Chondrocyte (in vitro differentiated cells): ENCODE data around the gene DPP4. TPM values are rescaled to one million over a fixed set of nuclear protein-coding genes. Genes with fewer than 3 reads are reported as not detected.

Experiments used
- DNase-seq: peaks from one replicate; pipeline ENCODE4 v3.0.0; 2021; ENCODE audit warnings: mixed read lengths, low spot score
- H3K27ac Mint-ChIP-seq: one replicate; pipeline ENCODE4 v1.8.0; 2021; ENCODE audit warnings: mild to moderate bottlenecking, moderate library complexity, mixed read lengths; ENCODE audit not compliant: unreplicated experiment
- H3K27me3 Mint-ChIP-seq: 2 replicates; pipeline ENCODE4 v1.8.0; 2021; ENCODE audit warnings: low read depth, mixed read lengths
- H3K36me3 Mint-ChIP-seq: 2 replicates; pipeline ENCODE4 v1.8.0; 2021; ENCODE audit warnings: low read depth, mixed read lengths
- H3K4me1 Mint-ChIP-seq: 2 replicates; pipeline ENCODE4 v1.8.0; 2021; ENCODE audit warnings: low read depth, mild to moderate bottlenecking, mixed read lengths
- H3K4me3 Mint-ChIP-seq: one replicate; pipeline ENCODE4 v1.8.0; 2021; ENCODE audit warnings: mild to moderate bottlenecking, moderate library complexity, mixed read lengths; ENCODE audit not compliant: unreplicated experiment
- H3K9me3 Mint-ChIP-seq: 2 replicates; pipeline ENCODE4 v1.8.0; 2021; ENCODE audit warnings: low read depth, mixed read lengths
- CTCF ChIP-seq: fragments of 200-600 bp; sonication (generic); IDR thresholded peaks from 2 replicates; pipeline ENCODE4 v1.5.0; 2021; ENCODE audit warnings: antibody characterized with exemption, mild to moderate bottlenecking, moderate library complexity
- total RNA-seq: library from RNA; stranded (reverse); gene quantifications from 3 replicates; pipeline ENCODE4 v1.2.1, GENCODE V29; 2021

The DPP4 gene
- total RNA-seq, 1 donor from 2014 or later, result 0.42 TPM

- no peak for TF ChIP-seq CTCF
- Mint-ChIP-seq H3K4me1 (no peaks in the 10 kb centered on the region), H3K27ac (no peak overlapping the region), H3K4me3 (no peak overlapping the region), H3K27me3 (peaks cover 15% of the 10 kb centered on the region), H3K36me3 (no peaks in the 10 kb centered on the region), H3K9me3 (no peaks in the 10 kb centered on the region)
- DNase-seq, result no peak
Observed at GRCh38 chr2:162037028-162037795, 36.8 kb downstream of the DPP4 start.

GRCh38 chr2:162035981-162036380 is 38.0 kb downstream of the DPP4 start:
- Mint-ChIP-seq H3K4me3 (no peak overlapping the region), H3K36me3 (no peaks in the 10 kb centered on the region), H3K27ac (no peak overlapping the region), H3K9me3 (no peaks in the 10 kb centered on the region), H3K27me3 (peaks cover 12% of the 10 kb centered on the region), H3K4me1 (no peaks in the 10 kb centered on the region)
- no peak for TF ChIP-seq CTCF
- no peak for DNase-seq

GRCh38 chr2:162030363-162031190 is 43.4 kb downstream of the DPP4 start:
- Mint-ChIP-seq H3K4me3 (no peak overlapping the region), H3K9me3 (no peaks in the 10 kb centered on the region), H3K27me3 (peaks cover 18% of the 10 kb centered on the region), H3K27ac (no peak overlapping the region), H3K36me3 (no peaks in the 10 kb centered on the region), H3K4me1 (peaks cover 15% of the 10 kb centered on the region)
- TF ChIP-seq CTCF, result no peak
- no peak for DNase-seq

GRCh38 chr2:162029287-162029901 is 44.6 kb downstream of the DPP4 start:
- DNase-seq, result no peak
- Mint-ChIP-seq H3K27ac (no peak overlapping the region), H3K4me1 (peaks cover 17% of the 10 kb centered on the region), H3K4me3 (no peak overlapping the region), H3K27me3 (peaks cover 13% of the 10 kb centered on the region), H3K9me3 (no peaks in the 10 kb centered on the region), H3K36me3 (no peaks in the 10 kb centered on the region)
- TF ChIP-seq CTCF, result no peak

GRCh38 chr2:162028511-162028910 is 45.5 kb downstream of the DPP4 start:
- no peak for DNase-seq
- Mint-ChIP-seq H3K36me3 (no peaks in the 10 kb centered on the region), H3K27ac (no peak overlapping the region), H3K4me3 (no peak overlapping the region), H3K4me1 (peaks cover 17% of the 10 kb centered on the region), H3K9me3 (no peaks in the 10 kb centered on the region), H3K27me3 (peaks cover 11% of the 10 kb centered on the region)
- no peak for TF ChIP-seq CTCF
